Neuronal stem cell (in vitro differentiated cells): ENCODE measurements around the gene DUSP22.

Experiments
- DNase-seq: peaks from one replicate; pipeline ENCODE4 v3.0.0-alpha.2; 2013; ENCODE audit warnings: low spot score
- H2AFZ ChIP-seq: one replicate; pipeline ENCODE4 v1.6.1; 2013; ENCODE audit warnings: mild to moderate bottlenecking, low read length, inconsistent platforms
- H2AK5ac ChIP-seq: 2 replicates; pipeline ENCODE4 v1.6.1; 2013; ENCODE audit warnings: low read depth, mild to moderate bottlenecking, inconsistent platforms, low read length, moderate library complexity, mixed read lengths
- H2BK120ac ChIP-seq: 2 replicates; pipeline ENCODE4 v1.6.1; 2013; ENCODE audit warnings: low read depth, mild to moderate bottlenecking, inconsistent platforms, low read length, moderate library complexity, mixed read lengths
- H2BK12ac ChIP-seq: one replicate; pipeline ENCODE4 v1.6.1; 2013; ENCODE audit warnings: low read length, inconsistent platforms
- H2BK15ac ChIP-seq: 2 replicates; pipeline ENCODE4 v1.6.1; 2013; ENCODE audit warnings: mild to moderate bottlenecking, low read length, inconsistent platforms, mixed read lengths
- H2BK5ac ChIP-seq: one replicate; pipeline ENCODE4 v1.6.1; 2013; ENCODE audit warnings: inconsistent platforms, mild to moderate bottlenecking, low read length, moderate library complexity
- H3K14ac ChIP-seq: one replicate; pipeline ENCODE4 v1.6.1; 2013; ENCODE audit warnings: low read length, inconsistent platforms
- H3K18ac ChIP-seq: 2 replicates; pipeline ENCODE4 v1.6.1; 2013; ENCODE audit warnings: low read length, inconsistent platforms
- H3K23ac ChIP-seq: 2 replicates; pipeline ENCODE4 v1.6.1; 2013; ENCODE audit warnings: low read depth, mild to moderate bottlenecking, mixed read lengths, low read length, inconsistent platforms; ENCODE audit not compliant: poor library complexity
- H3K27ac ChIP-seq: replicated peaks from 3 replicates; pipeline ENCODE4 v1.5.1; 2013; ENCODE audit warnings: low read length, inconsistent platforms
- H3K27me3 ChIP-seq, 3 experiments: 2 replicates each; pipeline ENCODE4 v1.6.1; 2013; ENCODE audit warnings: low read length in 3 of 3, mild to moderate bottlenecking in 2 of 3, inconsistent platforms in 1 of 3, low read depth in 1 of 3, mixed read lengths in 1 of 3, moderate library complexity in 1 of 3; ENCODE audit not compliant: control insufficient read depth in 3 of 3, insufficient read depth in 3 of 3
- H3K36me3 ChIP-seq, 2 donors: replicated peaks in 1 of 2; 2 replicates each; pipeline ENCODE4 v1.6.1; 2013; ENCODE audit warnings: low read length in 2 of 2; ENCODE audit not compliant: control insufficient read depth in 2 of 2, insufficient read depth in 2 of 2
- H3K4ac ChIP-seq: 2 replicates; pipeline ENCODE4 v1.6.1; 2013; ENCODE audit warnings: inconsistent platforms, mild to moderate bottlenecking, low read length, moderate library complexity
- H3K4me1 ChIP-seq, 2 donors: 1 replicate in 1 of 2; 2 replicates in 1 of 2; pipeline ENCODE4 v1.6.1; 2013; ENCODE audit warnings: low read length in 2 of 2, low read depth in 1 of 2; ENCODE audit not compliant: control insufficient read depth in 2 of 2, insufficient read depth in 1 of 2
- H3K4me2 ChIP-seq: one replicate; pipeline ENCODE4 v1.6.1; 2013; ENCODE audit warnings: mild to moderate bottlenecking, low read length, inconsistent platforms; ENCODE audit not compliant: insufficient read depth, poor library complexity, severe bottlenecking
- H3K4me3 ChIP-seq, 2 donors: 2 replicates each; pipeline ENCODE4 v1.5.1; 2013; ENCODE audit warnings: low read length in 2 of 2, mild to moderate bottlenecking in 2 of 2, inconsistent platforms in 1 of 2, moderate library complexity in 1 of 2
- H3K79me1 ChIP-seq: one replicate; pipeline ENCODE4 v1.6.1; 2013; ENCODE audit warnings: low read depth, mild to moderate bottlenecking, inconsistent platforms, low read length, moderate library complexity
- H3K9ac ChIP-seq: one replicate; pipeline ENCODE4 v1.6.1; 2013; ENCODE audit warnings: mild to moderate bottlenecking, low read depth, low read length, inconsistent platforms; ENCODE audit not compliant: poor library complexity
- H3K9me3 ChIP-seq, 2 donors: replicated peaks in 1 of 2; 2 replicates each; pipeline versions ENCODE3 to v1.6.1; 2013; ENCODE audit warnings: low read length in 2 of 2, mild to moderate bottlenecking in 2 of 2, inconsistent platforms in 1 of 2, low read depth in 1 of 2, mixed read lengths in 1 of 2, moderate library complexity in 1 of 2; ENCODE audit not compliant: control insufficient read depth in 2 of 2, insufficient read depth in 1 of 2
- H4K8ac ChIP-seq: one replicate; pipeline ENCODE4 v1.6.1; 2013; ENCODE audit warnings: low read depth, mild to moderate bottlenecking, inconsistent platforms, low read length, moderate library complexity
- H4K91ac ChIP-seq: one replicate; pipeline ENCODE4 v1.6.1; 2013; ENCODE audit warnings: low read length, low read depth, mild to moderate bottlenecking, inconsistent platforms; ENCODE audit not compliant: poor library complexity
- WGBS, 2 donors: extraction: QIAGEN DNeasy Blood & Tissue Kit; methylation state at CpG; one replicate each; pipeline ENCODE4 v1.1.7; 2013; ENCODE audit warnings: missing lambda C conversion rate in 2 of 2, mixed read lengths in 1 of 2; ENCODE audit not compliant: insufficient read length in 2 of 2, insufficient replicate concordance in 1 of 2; ENCODE audit errors: extremely low coverage in 2 of 2; 5-methylcytosine and 5-hydroxymethylcytosine counted together

Gene DUSP22

GRCh38 chr6:250676-251075, 41.6 kb upstream of the DUSP22 start:
- H3K9me3 ChIP-seq = no peaks in the 10 kb centered on the region
- no peaks in the 10 kb centered on the region for H3K4me1 ChIP-seq
- H2BK15ac ChIP-seq = no peak overlapping the region
- no peak overlapping the region for H2AFZ ChIP-seq
- H3K4ac ChIP-seq = no peak overlapping the region
- H2BK12ac ChIP-seq = no peak overlapping the region
- H3K14ac ChIP-seq = no peak overlapping the region
- DNase-seq = no peak
- H2BK5ac ChIP-seq = no peak overlapping the region
- no peak overlapping the region for H3K4me2 ChIP-seq
- no peak overlapping the region for H4K8ac ChIP-seq
- H3K4me3 ChIP-seq = no peak overlapping the region
- H3K23ac ChIP-seq = no peak overlapping the region
- no peak overlapping the region for H3K27ac ChIP-seq
- H3K9ac ChIP-seq = no peak overlapping the region
- H2BK120ac ChIP-seq = no peak overlapping the region
- H3K79me1 ChIP-seq = no peaks in the 10 kb centered on the region
- no peak overlapping the region for H4K91ac ChIP-seq
- H3K27me3 ChIP-seq = peaks cover 0 to 3% (median 0%) of the 10 kb centered on the region in 3 experiments
- H2AK5ac ChIP-seq = no peak overlapping the region
- no peaks in the 10 kb centered on the region for H3K36me3 ChIP-seq
- H3K18ac ChIP-seq = no peak overlapping the region

GRCh38 chr6:251920-252319, 40.4 kb upstream of the DUSP22 start:
- Histone ChIP-seq H3K9ac (no peak overlapping the region), H3K36me3 (no peaks in the 10 kb centered on the region), H3K4me1 (no peaks in the 10 kb centered on the region), H3K27me3 (no peaks in the 10 kb centered on the region), H3K23ac (no peak overlapping the region), H2BK12ac (no peak overlapping the region), H3K9me3 (no peaks in the 10 kb centered on the region), H3K27ac (no peak overlapping the region), H4K91ac (no peak overlapping the region), H3K14ac (no peak overlapping the region), H3K79me1 (no peaks in the 10 kb centered on the region), H4K8ac (no peak overlapping the region), H3K4ac (no peak overlapping the region), H2BK15ac (no peak overlapping the region), H3K4me2 (no peak overlapping the region), H2AFZ (no peak overlapping the region), H2BK5ac (no peak overlapping the region), H2BK120ac (no peak overlapping the region), H2AK5ac (no peak overlapping the region), H3K18ac (no peak overlapping the region), H3K4me3 (no peak overlapping the region)
- no CpG with 5 or more reads among the region's 2 CpGs for WGBS, 2 donors
- DNase-seq = no peak

GRCh38 chr6:252775-253535, 39.3 kb upstream of the DUSP22 start:
- Histone ChIP-seq H3K14ac (no peak overlapping the region), H3K27ac (no peak overlapping the region), H2AFZ (no peak overlapping the region), H4K8ac (no peak overlapping the region), H3K27me3 (no peaks in the 10 kb centered on the region), H3K18ac (no peak overlapping the region), H2BK120ac (no peak overlapping the region), H3K4ac (no peak overlapping the region), H3K4me1 (no peaks in the 10 kb centered on the region), H2BK12ac (no peak overlapping the region), H2BK15ac (no peak overlapping the region), H3K4me3 (no peak overlapping the region), H2AK5ac (no peak overlapping the region), H3K4me2 (no peak overlapping the region), H3K36me3 (no peaks in the 10 kb centered on the region), H3K9me3 (no peaks in the 10 kb centered on the region), H3K79me1 (no peaks in the 10 kb centered on the region), H3K23ac (no peak overlapping the region), H2BK5ac (no peak overlapping the region), H3K9ac (no peak overlapping the region), H4K91ac (no peak overlapping the region)
- WGBS, 2 donors = 100% methylated on average over 1 to 2 of the region's 8 CpGs
- no peak for DNase-seq

GRCh38 chr6:254016-254415, 38.3 kb upstream of the DUSP22 start:
- no peak overlapping the region for H3K4me3 ChIP-seq
- no peak overlapping the region for H4K8ac ChIP-seq
- H3K18ac ChIP-seq = no peak overlapping the region
- no CpG with 5 or more reads among the region's 8 CpGs for WGBS, 2 donors
- no peak overlapping the region for H3K4me2 ChIP-seq
- H3K27me3 ChIP-seq = no peaks in the 10 kb centered on the region
- H3K4ac ChIP-seq = no peak overlapping the region
- H3K9ac ChIP-seq = no peak overlapping the region
- no peaks in the 10 kb centered on the region for H3K79me1 ChIP-seq
- peaks cover 0 to 3% of the 10 kb centered on the region in 2 donors for H3K9me3 ChIP-seq
- no peak overlapping the region for H3K14ac ChIP-seq
- no peak overlapping the region for H3K27ac ChIP-seq
- DNase-seq = no peak
- no peak overlapping the region for H3K23ac ChIP-seq
- H2AK5ac ChIP-seq = no peak overlapping the region
- no peak overlapping the region for H2BK15ac ChIP-seq
- H2BK5ac ChIP-seq = no peak overlapping the region
- H4K91ac ChIP-seq = no peak overlapping the region
- no peaks in the 10 kb centered on the region for H3K4me1 ChIP-seq
- no peak overlapping the region for H2BK120ac ChIP-seq
- H2AFZ ChIP-seq = no peak overlapping the region
- no peaks in the 10 kb centered on the region for H3K36me3 ChIP-seq
- H2BK12ac ChIP-seq = no peak overlapping the region
